Retinal pigment epithelial cell (primary cell): Measurements from ENCODE around the gene PDE3A.

Experiments
- DNase-seq: peaks from one replicate; pipeline ENCODE4 v3.0.0-alpha.2; 2010; ENCODE audit warnings: low read depth
- H3K4me3 ChIP-seq: 2 replicates; pipeline ENCODE4 v1.5.1; 2011; ENCODE audit warnings: mild to moderate bottlenecking, low read length, control low read depth, moderate library complexity
- TF ChIP-seq, protein P1 (sequence below): conservative IDR thresholded peaks from 2 replicates; pipeline ENCODE4 v1.5.1; 2011; ENCODE audit warnings: low read depth, low read length, control low read depth, inconsistent platforms

The PDE3A gene

GRCh38 chr12:20508359-20508758 lies 140.0 kb downstream of the PDE3A start:
- TF ChIP-seq, protein P1, sequence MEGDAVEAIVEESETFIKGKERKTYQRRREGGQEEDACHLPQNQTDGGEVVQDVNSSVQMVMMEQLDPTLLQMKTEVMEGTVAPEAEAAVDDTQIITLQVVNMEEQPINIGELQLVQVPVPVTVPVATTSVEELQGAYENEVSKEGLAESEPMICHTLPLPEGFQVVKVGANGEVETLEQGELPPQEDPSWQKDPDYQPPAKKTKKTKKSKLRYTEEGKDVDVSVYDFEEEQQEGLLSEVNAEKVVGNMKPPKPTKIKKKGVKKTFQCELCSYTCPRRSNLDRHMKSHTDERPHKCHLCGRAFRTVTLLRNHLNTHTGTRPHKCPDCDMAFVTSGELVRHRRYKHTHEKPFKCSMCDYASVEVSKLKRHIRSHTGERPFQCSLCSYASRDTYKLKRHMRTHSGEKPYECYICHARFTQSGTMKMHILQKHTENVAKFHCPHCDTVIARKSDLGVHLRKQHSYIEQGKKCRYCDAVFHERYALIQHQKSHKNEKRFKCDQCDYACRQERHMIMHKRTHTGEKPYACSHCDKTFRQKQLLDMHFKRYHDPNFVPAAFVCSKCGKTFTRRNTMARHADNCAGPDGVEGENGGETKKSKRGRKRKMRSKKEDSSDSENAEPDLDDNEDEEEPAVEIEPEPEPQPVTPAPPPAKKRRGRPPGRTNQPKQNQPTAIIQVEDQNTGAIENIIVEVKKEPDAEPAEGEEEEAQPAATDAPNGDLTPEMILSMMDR, result no peak
- no peak for DNase-seq
- no peak overlapping the region for H3K4me3 ChIP-seq

GRCh38 chr12:20508962-20509361 lies 140.6 kb downstream of the PDE3A start:
- DNase-seq, result no peak

GRCh38 chr12:20510811-20511210 lies 142.5 kb downstream of the PDE3A start:
- H3K4me3 ChIP-seq, result no peak overlapping the region
- DNase-seq, result no peak
- TF ChIP-seq, protein P1, result no peak

More at GRCh38 chr12:20508962-20509361, 140.6 kb downstream of the PDE3A start:
- TF ChIP-seq, protein P1, result no peak
- no peak overlapping the region for H3K4me3 ChIP-seq

- DNase-seq, result no peak
- TF ChIP-seq, protein P1, result no peak
- no peak overlapping the region for H3K4me3 ChIP-seq
Measured at GRCh38 chr12:20513189-20513588, 144.9 kb downstream of the PDE3A start.

DNA sequence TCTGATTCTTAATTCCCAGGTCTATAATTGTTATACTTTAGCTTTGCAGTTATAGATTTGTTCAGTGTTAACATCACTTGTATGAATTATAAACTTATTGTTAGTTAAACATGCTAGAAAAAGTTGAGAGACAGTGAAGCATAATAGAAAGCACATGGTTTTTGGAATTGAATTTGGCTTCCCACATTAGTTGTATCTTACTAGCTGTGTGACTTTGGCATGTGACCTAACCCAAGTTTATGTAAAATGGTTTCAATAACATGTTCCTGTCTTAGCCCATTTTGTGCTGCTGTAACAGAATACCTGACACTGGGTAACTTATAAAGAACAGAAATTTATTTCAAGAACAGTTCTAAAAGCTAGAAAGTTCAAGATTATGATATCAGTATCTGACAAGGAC lies 146.3 kb downstream of the PDE3A start:
- TF ChIP-seq, protein P1, result no peak
- DNase-seq, result no peak
- H3K4me3 ChIP-seq, result no peak overlapping the region

GRCh38 chr12:20520532-20520931 lies 152.2 kb downstream of the PDE3A start:
- H3K4me3 ChIP-seq, result no peak overlapping the region
- no peak for DNase-seq
- TF ChIP-seq, protein P1, result no peak

- TF ChIP-seq, protein P1, result no peak
- no peak for DNase-seq
- no peak overlapping the region for H3K4me3 ChIP-seq
Measured at GRCh38 chr12:20523658-20524057, 155.3 kb downstream of the PDE3A start.
